Activated CD8-positive, alpha-beta T cell treated with anti-CD3 and anti-CD28 coated beads for 36 hours (primary cell): Measurements from ENCODE around the gene NUP54. TPM values are rescaled to one million over a fixed set of nuclear protein-coding genes. Genes with fewer than 3 reads are reported as not detected.

ENCODE experiments used
- ATAC-seq: fragments of 200-7000 bp; cut with Tn5 transposase; one replicate; pipeline ENCODE4 v1.10.0; 2021; ENCODE audit warnings: mild to moderate bottlenecking, moderate library complexity
- CTCF ChIA-PET: fragments of 350-600 bp; sonication (Branson Sonifier 250); formaldehyde crosslinking; loops from one replicate; lab custom pipeline; 2021; ENCODE audit warnings: antibody characterized with exemption; lab: Charles Lee
- POLR2A ChIA-PET: fragments of 350-600 bp; sonication (Branson Sonifier 250); formaldehyde crosslinking; loops from one replicate; lab custom pipeline; 2021; ENCODE audit warnings: antibody characterized with exemption; lab: Charles Lee
- DNase-seq: peaks from one replicate; pipeline ENCODE4 v3.0.0-alpha.2; 2020
- H3K27ac Mint-ChIP-seq: one replicate; pipeline ENCODE4 v1.8.0; 2021; ENCODE audit warnings: mild to moderate bottlenecking, mixed read lengths
- H3K27me3 Mint-ChIP-seq: one replicate; pipeline ENCODE4 v1.8.0; 2021; ENCODE audit warnings: mixed read lengths
- H3K36me3 Mint-ChIP-seq: one replicate; pipeline ENCODE4 v1.8.0; 2021; ENCODE audit warnings: low read depth, mixed read lengths
- H3K4me1 Mint-ChIP-seq: one replicate; pipeline ENCODE4 v1.8.0; 2021; ENCODE audit warnings: low read depth, mixed read lengths
- H3K4me3 Mint-ChIP-seq: one replicate; pipeline ENCODE4 v1.8.0; 2021; ENCODE audit warnings: mild to moderate bottlenecking, moderate library complexity, mixed read lengths
- H3K9me3 Mint-ChIP-seq: one replicate; pipeline ENCODE4 v1.8.0; 2021; ENCODE audit warnings: mixed read lengths
- intact Hi-C: fragments of 100-400 bp; cut with micrococcal nuclease; formaldehyde crosslinking; loops from one replicate; pipeline ENCODE4 v1.10.0; 2022
- total RNA-seq, 2 experiments: library from RNA; stranded (reverse); gene quantifications; one replicate each; pipeline ENCODE4 v1.2.3, GENCODE V29; 2021
- TF ChIP-seq, protein P1 (sequence below): fragments of 200-600 bp; IDR thresholded peaks from one replicate; pipeline ENCODE4 v1.8.0; 2022; ENCODE audit warnings: antibody characterized with exemption, mild to moderate bottlenecking

The NUP54 gene
- total RNA-seq, 2 experiments from 2014 or later: 61.7 to 61.9 TPM

DNA sequence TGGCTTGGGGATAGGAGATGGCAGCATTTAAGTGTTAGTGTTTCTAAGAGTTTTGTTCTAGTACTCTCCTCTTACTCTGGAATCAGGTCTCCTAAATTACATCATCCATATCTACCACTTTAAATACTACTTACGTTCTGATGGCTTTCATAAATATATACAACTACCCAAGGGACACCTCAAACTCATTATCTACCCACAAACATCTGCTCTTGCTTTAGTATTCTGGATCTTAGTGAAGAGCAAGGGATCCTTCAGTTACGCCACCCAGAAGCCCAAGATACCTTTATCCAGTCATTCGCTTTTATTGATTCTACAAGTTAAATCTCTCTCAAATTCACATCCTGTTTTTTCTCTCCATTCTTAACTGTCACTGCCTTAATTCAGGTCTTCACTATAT, 7.0 kb downstream of the NUP54 start:
- Mint-ChIP-seq H3K27ac (no peak overlapping the region), H3K4me1 (peaks cover 26% of the 10 kb centered on the region), H3K4me3 (no peak overlapping the region), H3K9me3 (no peaks in the 10 kb centered on the region), H3K36me3 (peaks cover 49% of the 10 kb centered on the region), H3K27me3 (no peaks in the 10 kb centered on the region)
- ATAC-seq: no peak
- no peak for DNase-seq
- POLR2A ChIA-PET: no interaction called here
- CTCF ChIA-PET: interaction anchor here (1.4 kb wide), 1 partner anchor 39 kb away, joined by 5 read pairs; no protein-coding TSS in a partner anchor
- TF ChIP-seq, protein P1, sequence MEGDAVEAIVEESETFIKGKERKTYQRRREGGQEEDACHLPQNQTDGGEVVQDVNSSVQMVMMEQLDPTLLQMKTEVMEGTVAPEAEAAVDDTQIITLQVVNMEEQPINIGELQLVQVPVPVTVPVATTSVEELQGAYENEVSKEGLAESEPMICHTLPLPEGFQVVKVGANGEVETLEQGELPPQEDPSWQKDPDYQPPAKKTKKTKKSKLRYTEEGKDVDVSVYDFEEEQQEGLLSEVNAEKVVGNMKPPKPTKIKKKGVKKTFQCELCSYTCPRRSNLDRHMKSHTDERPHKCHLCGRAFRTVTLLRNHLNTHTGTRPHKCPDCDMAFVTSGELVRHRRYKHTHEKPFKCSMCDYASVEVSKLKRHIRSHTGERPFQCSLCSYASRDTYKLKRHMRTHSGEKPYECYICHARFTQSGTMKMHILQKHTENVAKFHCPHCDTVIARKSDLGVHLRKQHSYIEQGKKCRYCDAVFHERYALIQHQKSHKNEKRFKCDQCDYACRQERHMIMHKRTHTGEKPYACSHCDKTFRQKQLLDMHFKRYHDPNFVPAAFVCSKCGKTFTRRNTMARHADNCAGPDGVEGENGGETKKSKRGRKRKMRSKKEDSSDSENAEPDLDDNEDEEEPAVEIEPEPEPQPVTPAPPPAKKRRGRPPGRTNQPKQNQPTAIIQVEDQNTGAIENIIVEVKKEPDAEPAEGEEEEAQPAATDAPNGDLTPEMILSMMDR: no peak
- intact Hi-C loops: no loop called here

DNA sequence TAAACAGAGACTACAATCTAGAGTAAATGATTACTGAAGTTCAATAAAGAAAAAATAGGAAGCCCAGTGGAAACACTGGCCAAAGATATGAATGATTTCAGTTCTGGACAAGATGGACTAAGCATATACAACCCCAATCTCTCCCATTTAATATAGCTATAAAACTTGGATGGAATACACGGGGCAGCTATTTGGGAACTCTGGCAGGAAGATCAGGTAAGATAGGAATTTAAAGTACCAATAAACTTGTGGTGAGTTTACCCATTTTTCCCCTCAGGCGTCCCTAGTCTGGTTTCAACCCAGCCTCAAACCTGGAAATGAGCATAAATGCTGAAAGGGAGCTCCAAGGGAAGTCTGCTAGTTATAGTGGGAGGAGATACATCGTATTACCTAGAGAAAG, 20.4 kb downstream of the NUP54 start:
- no peak for ATAC-seq
- Mint-ChIP-seq H3K36me3 (peaks cover 46% of the 10 kb centered on the region), H3K9me3 (no peaks in the 10 kb centered on the region), H3K27ac (no peak overlapping the region), H3K4me3 (no peak overlapping the region), H3K27me3 (no peaks in the 10 kb centered on the region), H3K4me1 (no peaks in the 10 kb centered on the region)
- ChIA-PET CTCF (no interaction called here), POLR2A (no interaction called here)
- intact Hi-C loops: no loop called here
- DNase-seq: no peak
- TF ChIP-seq, protein P1: no peak

DNA sequence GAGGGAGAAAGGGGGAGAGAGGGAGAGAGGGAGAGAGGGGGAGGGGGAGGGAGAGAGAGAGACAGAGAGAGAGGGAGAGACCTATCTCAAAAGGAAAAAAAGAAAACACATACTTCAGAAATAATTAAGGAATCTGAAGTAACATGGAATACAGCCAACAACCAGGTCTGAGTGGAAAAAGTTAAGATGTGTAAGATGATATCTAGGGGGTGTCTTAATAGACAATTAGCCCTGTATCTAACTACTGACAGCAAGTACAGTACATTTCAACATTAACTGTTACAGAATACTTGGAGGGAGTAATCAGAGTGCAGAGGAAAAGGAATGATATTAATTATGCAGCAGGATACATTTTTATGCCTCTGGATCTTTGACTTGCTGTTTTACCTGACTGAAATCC, 22.4 kb downstream of the NUP54 start:
- Mint-ChIP-seq H3K4me1 (no peaks in the 10 kb centered on the region), H3K27me3 (no peaks in the 10 kb centered on the region), H3K36me3 (peaks cover 54% of the 10 kb centered on the region), H3K4me3 (no peak overlapping the region), H3K27ac (no peak overlapping the region), H3K9me3 (peaks cover 1% of the 10 kb centered on the region)
- intact Hi-C loops: no loop called here
- POLR2A ChIA-PET: no interaction called here
- TF ChIP-seq, protein P1: no peak
- DNase-seq (no peak), ATAC-seq (no peak)
- CTCF ChIA-PET: no interaction called here

DNA sequence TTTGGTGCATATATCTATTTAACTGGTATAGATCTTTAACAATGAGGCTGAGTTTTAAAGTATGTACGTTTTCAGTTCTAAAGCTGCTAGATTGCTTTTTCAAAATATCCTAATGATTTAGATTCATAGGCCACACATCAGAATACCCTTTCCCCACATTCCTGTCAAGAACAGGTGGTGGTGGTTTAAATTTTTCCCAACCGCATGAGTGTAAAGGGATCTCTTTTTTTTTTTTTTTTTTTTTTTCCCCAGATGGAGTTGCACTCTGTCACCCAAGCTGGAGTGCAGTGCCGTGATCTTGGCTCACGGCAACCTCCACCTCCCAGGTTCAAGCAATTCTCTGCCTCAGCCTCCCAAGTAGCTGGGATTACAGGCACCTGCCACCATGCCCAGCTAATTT, 28.0 kb downstream of the NUP54 start:
- intact Hi-C loops: no loop called here
- CTCF ChIA-PET: interaction anchor here (1.0 kb wide), 1 partner anchor 124 kb away, joined by 4 read pairs; no protein-coding TSS in a partner anchor
- no peak overlapping the region for H3K27ac Mint-ChIP-seq
- peaks cover 3% of the 10 kb centered on the region for H3K9me3 Mint-ChIP-seq
- POLR2A ChIA-PET: no interaction called here
- no peak for ATAC-seq
- peaks cover 71% of the 10 kb centered on the region for H3K36me3 Mint-ChIP-seq
- TF ChIP-seq, protein P1: no peak
- DNase-seq: no peak
- no peak overlapping the region for H3K4me3 Mint-ChIP-seq
- no peaks in the 10 kb centered on the region for H3K27me3 Mint-ChIP-seq
- no peaks in the 10 kb centered on the region for H3K4me1 Mint-ChIP-seq

DNA sequence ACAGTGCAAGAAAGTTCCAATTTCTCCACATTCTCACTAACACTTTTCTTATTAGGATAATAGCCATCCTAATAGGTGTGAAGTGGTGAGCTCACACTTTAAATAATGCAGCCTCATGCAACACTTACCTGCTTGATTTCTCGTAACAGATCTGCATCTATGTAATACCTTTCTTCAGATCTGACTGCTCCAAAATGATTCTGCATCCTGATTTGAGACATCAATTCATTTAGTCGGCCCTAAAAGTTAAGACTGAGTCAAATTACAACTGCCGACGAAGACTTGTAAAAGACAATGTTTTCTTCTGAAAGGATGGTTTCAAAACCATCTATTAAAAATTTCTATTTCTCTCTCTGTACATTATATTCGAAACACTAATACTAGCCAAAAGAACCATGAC, 30.7 kb downstream of the NUP54 start:
- peaks cover 62% of the 10 kb centered on the region for H3K36me3 Mint-ChIP-seq
- intact Hi-C loops: no loop called here
- H3K27ac Mint-ChIP-seq: no peak overlapping the region
- no peaks in the 10 kb centered on the region for H3K4me1 Mint-ChIP-seq
- no peaks in the 10 kb centered on the region for H3K27me3 Mint-ChIP-seq
- no peak for DNase-seq
- CTCF ChIA-PET: no interaction called here
- H3K9me3 Mint-ChIP-seq: peaks cover 3% of the 10 kb centered on the region
- TF ChIP-seq, protein P1: no peak
- POLR2A ChIA-PET: no interaction called here
- ATAC-seq: no peak
- H3K4me3 Mint-ChIP-seq: no peak overlapping the region
